ENCODE data around the gene RFT1.

RFT1 gene

DNA sequence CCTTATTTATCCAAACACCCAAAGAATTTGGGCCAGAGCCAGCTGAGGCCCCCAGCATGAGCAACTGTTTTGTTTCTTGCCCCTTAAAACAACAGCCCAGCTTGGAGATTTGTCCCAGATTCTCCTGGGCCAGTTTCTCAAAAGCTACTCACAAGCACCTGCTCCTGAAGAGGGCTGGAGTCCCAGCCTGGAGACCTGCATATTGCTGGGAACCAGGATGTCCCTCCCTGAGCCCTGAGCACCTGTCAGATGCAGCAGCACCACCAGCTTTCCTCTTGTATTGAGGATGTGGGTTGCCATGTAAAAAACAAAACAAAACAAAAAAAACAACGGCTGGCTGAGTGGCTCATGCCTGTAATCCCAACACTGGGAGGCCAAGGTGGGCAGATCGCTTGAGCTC is 7.0 kb upstream of the RFT1 start:
- no peak overlapping the region for H3K4me3 ChIP-seq (ENCODE audit: low read length)
- TF ChIP-seq ZNF274 (IDR thresholded peaks at IDR 0.05; ENCODE audit: low read depth, low read length), result no peak

DNA sequence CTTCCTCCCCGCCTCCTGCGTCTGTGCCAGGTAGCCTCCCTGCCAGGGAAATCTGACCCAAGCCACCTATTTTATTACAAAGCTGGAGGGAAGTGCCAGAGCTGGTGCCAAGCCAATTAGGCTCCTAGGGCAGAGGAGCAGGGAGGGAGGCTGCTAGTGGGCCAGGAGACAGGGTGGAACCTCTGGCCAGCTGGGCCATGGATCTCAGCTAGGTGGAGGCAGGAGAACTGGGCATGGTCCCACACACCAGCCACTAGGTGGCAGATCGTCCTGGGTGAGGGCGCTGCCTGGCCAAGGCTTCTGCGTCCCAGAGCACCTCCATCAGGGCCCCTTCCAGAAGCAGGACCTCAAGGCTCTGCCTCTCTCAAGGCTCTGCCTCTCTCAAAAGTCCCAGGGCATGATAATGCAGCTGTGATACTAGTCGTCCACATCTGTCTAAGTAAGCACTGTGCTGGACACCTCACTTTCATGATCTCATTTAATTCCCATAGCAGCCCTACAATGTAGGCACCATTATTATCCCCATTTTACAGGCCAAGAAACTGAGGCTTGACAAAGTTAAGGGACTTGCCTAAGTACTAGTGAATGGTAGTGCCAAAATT is 4.5 kb upstream of the RFT1 start:
- TF ChIP-seq ZNF274 (IDR thresholded peaks at IDR 0.05; ENCODE audit: low read depth, low read length), result no peak
- H3K4me3 ChIP-seq (ENCODE audit: low read length), result no peak overlapping the region

DNA sequence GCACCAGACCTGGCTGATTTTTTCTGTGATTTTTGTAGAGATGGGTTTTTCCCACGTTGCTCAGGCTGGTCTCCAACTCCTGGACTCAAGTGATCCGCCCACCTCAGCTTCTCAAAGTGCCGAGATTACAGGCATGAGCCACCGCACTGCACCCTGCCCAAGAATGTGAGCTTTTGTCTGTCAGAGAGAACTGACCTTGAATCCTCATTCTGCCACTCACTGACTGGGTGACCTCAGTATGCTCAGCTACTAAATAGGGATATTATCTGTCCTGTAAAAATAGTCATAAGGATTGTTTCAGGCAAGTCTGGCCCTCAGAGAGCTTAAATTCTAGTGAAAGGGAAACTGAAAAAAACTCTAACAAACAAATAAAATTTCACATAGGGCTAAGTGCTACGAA is 2.1 kb upstream of the RFT1 start:
- no peak for TF ChIP-seq ZNF274 (IDR thresholded peaks at IDR 0.05; ENCODE audit: low read depth, low read length)
- H3K4me3 ChIP-seq (ENCODE audit: low read length), result no peak overlapping the region

DNA sequence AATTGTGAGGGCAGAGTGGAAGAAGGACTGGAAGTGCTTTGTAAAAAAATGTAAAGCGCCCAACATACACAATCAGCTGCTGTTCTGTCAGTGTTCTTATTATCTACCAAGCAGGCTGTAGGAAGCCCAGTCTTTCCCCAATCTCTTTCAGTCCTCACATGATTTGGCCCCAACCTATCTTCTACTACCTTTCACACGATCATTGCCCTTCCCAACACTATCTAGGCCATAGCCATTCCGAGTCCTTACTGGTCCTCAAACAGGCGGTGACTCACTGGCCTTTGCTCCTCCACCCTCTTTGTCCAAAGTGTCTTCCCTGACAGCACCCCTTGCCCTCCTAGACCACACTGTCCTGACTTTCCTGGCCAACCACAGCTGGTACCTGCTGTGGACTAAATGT is 861 bp upstream of the RFT1 start:
- H3K4me3 ChIP-seq (ENCODE audit: low read length), result peak overlapping the region; percentile 96; the same call in 1 of the 2 replicates
- no peak for TF ChIP-seq ZNF274 (IDR thresholded peaks at IDR 0.05; ENCODE audit: low read depth, low read length)

DNA sequence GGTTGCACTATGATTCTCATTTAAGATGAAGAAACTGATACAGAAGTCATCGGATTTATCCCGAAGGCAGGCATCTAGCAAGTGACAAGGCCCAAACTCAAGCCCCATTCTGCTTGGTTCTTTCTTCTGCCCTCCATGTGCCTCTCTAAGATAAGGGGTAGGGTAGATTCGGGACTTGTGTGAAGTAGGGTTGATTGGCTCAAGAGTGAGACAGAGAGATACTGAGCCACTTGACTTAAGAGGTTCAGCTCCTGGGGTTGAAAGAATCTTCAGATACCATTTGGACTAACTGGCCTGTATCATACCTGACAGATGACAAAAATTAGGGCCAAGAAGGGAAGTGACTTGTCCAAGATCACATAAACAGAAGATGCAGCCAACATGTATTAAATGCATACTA is 891 bp downstream of the RFT1 start:
- no peak for TF ChIP-seq ZNF274 (IDR thresholded peaks at IDR 0.05; ENCODE audit: low read depth, low read length)
- H3K4me3 ChIP-seq (ENCODE audit: low read length), result peak overlapping the region; percentile 96

DNA sequence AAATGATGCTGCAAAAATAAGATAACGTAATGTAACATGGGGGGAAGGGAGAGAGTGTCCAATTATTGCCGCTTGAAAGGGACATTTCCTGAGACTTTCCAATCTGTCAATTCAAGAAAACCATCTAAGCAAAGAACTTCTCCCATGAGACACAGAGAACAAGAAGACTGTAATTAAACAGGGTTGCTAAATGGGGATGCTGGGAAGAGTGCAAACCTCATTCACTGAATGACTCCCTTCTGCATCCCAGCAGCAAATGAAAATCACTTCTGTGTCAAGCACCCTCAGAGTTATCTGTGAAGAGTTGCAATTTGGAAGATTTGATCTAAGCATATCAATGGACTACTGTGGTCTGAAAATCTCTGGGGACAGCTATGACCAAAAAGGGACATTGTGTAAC is 3.6 kb downstream of the RFT1 start:
- TF ChIP-seq ZNF274 (IDR thresholded peaks at IDR 0.05; ENCODE audit: low read depth, low read length), result no peak
- no peak overlapping the region for H3K4me3 ChIP-seq (ENCODE audit: low read length)

DNA sequence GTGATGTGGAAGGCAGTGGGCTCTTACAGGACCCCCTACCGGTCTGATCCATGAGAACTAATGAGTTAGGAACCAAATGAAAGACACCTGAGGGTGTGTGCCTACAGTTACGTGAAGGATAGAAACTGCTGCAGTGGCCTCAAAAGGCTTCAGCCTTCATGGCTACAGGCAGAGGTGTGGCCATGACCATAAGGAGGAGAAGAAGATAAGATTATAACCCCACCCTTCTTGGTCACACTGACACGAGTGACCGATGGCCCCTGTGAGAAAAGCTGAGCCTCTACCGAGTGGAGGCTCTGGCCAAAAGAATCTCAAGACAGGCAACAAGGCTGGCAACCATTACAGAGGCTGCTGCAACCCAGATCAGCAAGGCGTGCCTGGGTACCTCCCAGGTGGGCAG is 6.3 kb downstream of the RFT1 start:
- no peak overlapping the region for H3K4me3 ChIP-seq (ENCODE audit: low read length)
- no peak for TF ChIP-seq ZNF274 (IDR thresholded peaks at IDR 0.05; ENCODE audit: low read depth, low read length)

DNA sequence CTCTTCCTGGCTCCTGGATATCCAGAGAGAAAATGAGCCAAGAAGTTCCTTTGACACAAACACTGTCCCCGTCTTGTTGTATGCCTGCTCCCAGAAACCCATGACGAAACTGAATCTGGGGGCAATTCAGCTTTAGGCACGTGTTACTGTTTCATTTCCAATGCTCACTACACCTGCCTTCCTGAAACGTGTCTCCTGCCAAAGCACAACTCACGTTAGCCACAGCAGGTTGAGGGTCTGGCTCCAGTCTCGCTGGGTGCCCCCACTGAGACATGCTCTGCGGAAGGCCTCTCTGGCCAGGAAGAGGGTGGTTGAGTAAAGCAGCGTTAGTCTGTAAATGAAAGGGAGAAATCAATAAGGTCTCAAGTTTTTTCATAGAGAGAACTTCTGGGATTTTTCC is 6.7 kb downstream of the RFT1 start:
- H3K4me3 ChIP-seq (ENCODE audit: low read length), result no peak overlapping the region
- TF ChIP-seq ZNF274 (IDR thresholded peaks at IDR 0.05; ENCODE audit: low read depth, low read length), result no peak

DNA sequence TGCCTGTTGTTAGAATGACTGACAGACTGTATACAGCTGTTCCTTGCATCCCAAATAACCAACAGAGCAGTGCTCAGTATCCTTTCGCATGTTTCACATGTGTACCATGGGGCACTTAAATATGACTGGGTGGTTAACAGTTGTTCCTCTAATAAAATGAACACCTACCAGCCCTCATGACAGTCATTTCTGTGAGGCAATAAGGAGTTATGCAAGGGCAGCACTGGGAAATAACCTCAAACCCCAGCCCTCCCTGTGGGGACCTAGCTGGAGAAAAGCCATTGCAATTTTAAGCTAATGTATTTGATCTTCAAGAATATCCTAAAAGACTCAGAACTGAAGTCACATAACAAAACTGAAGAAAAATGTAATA is 7.3 kb downstream of the RFT1 start:
- H3K4me3 ChIP-seq (ENCODE audit: low read length), result no peak overlapping the region
- no peak for TF ChIP-seq ZNF274 (IDR thresholded peaks at IDR 0.05; ENCODE audit: low read depth, low read length)

DNA sequence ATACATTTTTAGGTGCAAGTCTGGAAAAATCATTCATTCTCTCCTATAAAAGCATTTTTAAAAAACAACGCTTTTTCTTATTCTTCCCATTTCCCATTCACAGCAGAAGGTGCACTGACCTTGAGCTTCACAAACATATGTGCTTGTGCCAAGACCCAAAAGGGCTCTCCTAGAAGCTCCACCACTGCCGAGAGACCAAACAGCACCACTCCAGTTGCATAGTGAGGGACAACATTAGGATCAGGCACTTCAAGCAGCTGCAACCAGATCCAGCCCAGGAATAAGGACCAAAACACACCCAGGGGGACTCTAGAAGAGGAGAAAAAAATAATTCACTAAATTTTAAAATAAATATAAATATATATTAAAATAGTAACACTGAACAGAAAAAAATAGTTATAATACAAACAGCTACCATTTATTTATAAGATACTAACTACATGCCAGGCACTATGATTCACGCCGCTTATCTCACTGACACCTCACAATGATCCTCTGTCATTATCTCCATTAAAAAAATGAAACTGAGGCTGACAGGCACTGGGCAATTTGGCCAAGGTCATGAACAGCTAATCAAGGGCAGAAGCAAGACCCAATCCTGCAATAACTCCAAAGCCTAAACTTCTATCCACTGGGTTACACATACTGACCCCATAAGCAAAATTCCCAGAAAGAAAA is 7.8 kb downstream of the RFT1 start:
- no peak for TF ChIP-seq ZNF274 (IDR thresholded peaks at IDR 0.05; ENCODE audit: low read depth, low read length)
- H3K4me3 ChIP-seq (ENCODE audit: low read length), result no peak overlapping the region

DNA sequence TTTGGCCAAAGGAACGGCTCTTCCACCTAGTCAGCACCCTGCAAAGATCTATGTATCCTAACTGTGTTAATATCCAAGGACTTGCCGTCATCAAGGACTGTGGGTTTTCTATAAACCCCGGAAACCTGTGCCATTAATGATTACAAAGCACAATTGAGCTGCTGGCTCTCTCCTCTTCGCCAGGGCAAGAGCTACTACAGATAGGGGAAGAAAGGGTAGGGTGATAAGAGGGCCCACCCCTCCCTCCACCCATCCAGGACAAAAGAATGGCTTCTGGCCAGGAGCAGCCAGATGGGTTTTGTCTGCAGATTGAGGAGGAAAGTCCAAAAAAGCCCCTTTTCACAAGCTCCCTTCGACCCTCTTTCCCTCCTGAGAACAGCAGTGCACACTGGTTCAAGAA is 9.9 kb downstream of the RFT1 start:
- TF ChIP-seq ZNF274 (IDR thresholded peaks at IDR 0.05; ENCODE audit: low read depth, low read length), result no peak
- H3K4me3 ChIP-seq (ENCODE audit: low read length), result no peak overlapping the region

DNA sequence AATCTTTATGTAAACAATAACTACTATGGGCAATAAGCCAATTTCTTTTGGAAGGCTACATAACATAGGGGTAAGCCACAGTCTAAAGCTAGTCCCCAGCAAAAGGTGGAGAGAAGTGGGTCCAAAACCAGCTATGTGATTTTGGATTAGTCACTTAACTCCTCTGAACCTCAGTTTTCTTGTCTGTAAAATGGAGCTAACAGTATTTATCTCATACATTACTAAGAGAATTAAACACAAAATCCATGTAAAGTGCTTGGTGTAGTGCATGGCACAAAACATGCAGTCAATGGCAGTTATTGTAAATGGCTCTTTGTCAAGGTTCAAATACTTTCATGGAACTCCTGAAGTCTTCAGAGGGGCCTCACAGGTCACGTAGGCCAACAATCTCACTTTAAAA is 13.3 kb downstream of the RFT1 start:
- no peak overlapping the region for H3K4me3 ChIP-seq (ENCODE audit: low read length)
- TF ChIP-seq ZNF274 (IDR thresholded peaks at IDR 0.05; ENCODE audit: low read depth, low read length), result no peak

DNA sequence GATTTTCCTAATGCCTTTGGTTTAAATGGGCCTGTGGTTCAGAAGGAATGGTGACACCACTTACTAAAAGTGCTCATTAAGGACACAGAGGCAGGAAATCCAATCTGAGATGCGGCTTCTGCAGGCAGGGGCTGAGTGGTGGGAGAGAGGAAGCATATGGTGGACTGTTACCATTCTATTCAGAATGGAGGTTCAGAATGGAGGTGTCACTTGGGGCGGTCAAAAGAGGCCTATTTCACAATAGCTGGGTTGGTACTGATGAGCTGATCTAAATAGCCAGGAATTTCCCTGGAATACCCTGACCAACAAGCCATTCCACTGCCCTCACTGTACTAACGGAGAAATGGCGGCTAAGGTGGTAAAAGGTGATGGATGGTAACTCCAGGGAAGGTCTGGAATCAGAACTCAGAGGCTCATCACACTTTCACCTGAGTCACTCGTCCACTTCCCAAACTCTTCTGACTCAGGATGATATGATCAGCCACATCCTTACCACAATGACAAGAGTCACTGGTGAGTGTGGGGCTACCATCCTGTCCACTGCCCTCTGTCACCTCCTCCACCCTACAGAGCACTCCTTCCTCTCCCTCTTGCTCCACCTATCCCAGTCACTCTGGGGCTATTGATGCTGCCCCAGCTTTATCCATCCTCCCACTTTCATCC is 15.7 kb downstream of the RFT1 start:
- no peak for TF ChIP-seq ZNF274 (IDR thresholded peaks at IDR 0.05; ENCODE audit: low read depth, low read length)
- H3K4me3 ChIP-seq (ENCODE audit: low read length), result no peak overlapping the region

DNA sequence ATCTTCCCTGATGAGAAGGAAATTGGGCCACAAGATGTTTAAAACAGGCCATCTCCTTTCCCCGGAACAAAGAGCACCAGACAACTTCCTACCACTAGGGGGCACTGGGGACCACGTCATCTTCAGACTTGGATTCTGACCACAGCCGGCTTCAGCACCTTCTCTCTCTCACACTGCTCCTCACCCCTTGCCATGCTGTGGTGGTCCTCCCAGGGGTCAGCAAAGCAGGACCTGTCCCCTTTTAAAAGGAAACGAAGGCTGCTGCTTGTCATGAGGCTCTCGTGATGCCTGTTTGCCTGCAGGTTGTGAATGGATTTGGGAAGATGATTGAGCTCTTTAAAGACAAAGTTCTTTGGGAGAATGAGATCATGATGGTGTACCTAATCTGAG is 16.2 kb downstream of the RFT1 start:
- no peak for TF ChIP-seq ZNF274 (IDR thresholded peaks at IDR 0.05; ENCODE audit: low read depth, low read length)
- no peak overlapping the region for H3K4me3 ChIP-seq (ENCODE audit: low read length)

DNA sequence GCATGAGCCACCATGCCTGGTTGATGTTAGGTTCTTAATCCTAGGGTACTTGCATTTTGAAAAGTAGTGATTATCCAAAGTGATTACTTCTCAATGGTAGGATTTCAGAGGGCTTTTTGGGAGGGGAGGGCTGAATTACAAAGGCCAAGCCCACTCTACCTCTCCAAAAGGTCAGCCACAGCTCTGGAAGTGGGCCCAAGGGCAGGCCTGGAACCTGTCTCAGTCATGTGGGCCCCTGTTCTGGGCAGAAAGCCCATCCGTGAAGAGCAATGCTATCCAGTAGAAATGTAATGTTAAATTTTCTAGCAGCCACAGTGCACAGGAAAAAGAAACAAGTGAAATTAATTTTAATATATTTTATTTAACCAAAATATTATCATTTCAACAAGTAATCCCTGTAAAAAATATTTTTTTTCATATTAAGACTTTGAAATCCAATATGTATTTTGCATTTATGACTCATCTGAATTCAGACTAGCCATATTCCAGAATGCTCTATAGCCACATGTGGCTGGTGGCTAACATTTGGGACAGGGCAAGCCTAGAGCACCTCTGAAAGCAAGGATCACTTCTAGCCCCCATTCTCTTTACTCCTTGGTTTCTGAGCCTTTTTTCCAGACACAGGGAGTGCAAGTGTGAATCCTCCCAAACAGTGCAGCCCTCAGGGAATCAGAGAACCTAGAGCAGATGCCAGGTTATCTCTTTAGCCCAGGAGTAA is 16.8 kb downstream of the RFT1 start:
- no peak overlapping the region for H3K4me3 ChIP-seq (ENCODE audit: low read length)
- TF ChIP-seq ZNF274 (IDR thresholded peaks at IDR 0.05; ENCODE audit: low read depth, low read length), result no peak
